Vagina (tissue), 2 donors: Measurements from ENCODE around the gene FBXO8.

Experiments used
- CTCF ChIP-seq, 3 experiments: fragments of 450-650 bp in 2 of 3; fragments of 200-600 bp in 1 of 3; sonication (generic) in 1 of 3; IDR thresholded peaks; one replicate each; pipeline ENCODE4 v1.5.1; 2017 to 2019; ENCODE audit warnings: antibody characterized with exemption in 3 of 3, mild to moderate bottlenecking in 2 of 3, moderate library complexity in 2 of 3
- POLR2A ChIP-seq, 2 donors: fragments of 450-650 bp; IDR thresholded peaks; one replicate each; pipeline ENCODE4 v1.6.1; 2017; ENCODE audit warnings: antibody characterized with exemption in 2 of 2, mild to moderate bottlenecking in 2 of 2, moderate library complexity in 2 of 2
- POLR2AphosphoS5 ChIP-seq, 2 donors: sonication (generic); formaldehyde crosslinking; IDR thresholded peaks; one replicate each; pipeline ENCODE4 v1.9.0; 2017; ENCODE audit warnings: antibody characterized with exemption in 2 of 2, mild to moderate bottlenecking in 2 of 2, low read depth in 1 of 2; ENCODE audit not compliant: insufficient read depth in 1 of 2

GRCh38 chr4:174303687-174304086 lies 20.2 kb upstream of the FBXO8 start:
- TF ChIP-seq CTCF (IDR thresholded peaks at IDR 0.05), result no peak
- TF ChIP-seq POLR2AphosphoS5 (IDR thresholded peaks at IDR 0.05; ENCODE audit: insufficient read depth in 1 of 2, low read depth in 1 of 2), result no peak
- no peak for TF ChIP-seq POLR2A (IDR thresholded peaks at IDR 0.05)
